ENCODE measurements around the gene SYCP3. TPM values are rescaled to one million over a fixed set of nuclear protein-coding genes. Genes with fewer than 3 reads are reported as not detected.

SYCP3 gene
- total RNA-seq, 1 donor from 2014 or later = 0.16 TPM

DNA sequence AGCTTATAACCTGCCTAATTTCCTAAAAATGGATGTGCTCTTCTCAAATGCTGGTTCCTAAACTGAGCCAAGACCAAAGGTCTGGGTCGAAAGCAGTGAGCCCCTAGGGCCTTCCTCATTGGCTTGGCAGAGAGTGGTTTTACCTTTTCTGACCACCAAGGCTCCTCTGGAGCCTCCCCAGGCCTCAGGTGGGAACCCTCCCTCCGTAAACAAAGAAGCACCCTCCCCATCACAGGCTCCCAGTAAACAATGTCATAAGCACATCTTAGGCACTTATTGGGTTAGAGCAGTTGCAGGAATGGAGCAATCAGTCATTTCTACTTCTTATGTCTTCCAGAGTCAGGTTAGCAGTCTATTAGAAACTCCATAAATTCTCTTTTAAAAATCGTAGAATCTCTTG lies 35.8 kb downstream of the SYCP3 start:
- H3K9me3 Mint-ChIP-seq = no peaks in the 10 kb centered on the region
- no peaks in the 10 kb centered on the region for H3K27me3 Mint-ChIP-seq (ENCODE audit: low read depth)
- TF ChIP-seq CTCF (IDR thresholded peaks at IDR 0.05; ENCODE audit: unreplicated experiment) = no peak
- no peak overlapping the region for H3K4me3 Mint-ChIP-seq
- H3K27ac Mint-ChIP-seq = no peak overlapping the region
- DNase-seq (ENCODE audit: low spot score in 2 of 2, unreplicated experiment in 2 of 2) = no peak
- H3K36me3 Mint-ChIP-seq = no peaks in the 10 kb centered on the region
- peaks cover 21% of the 10 kb centered on the region for H3K4me1 Mint-ChIP-seq

DNA sequence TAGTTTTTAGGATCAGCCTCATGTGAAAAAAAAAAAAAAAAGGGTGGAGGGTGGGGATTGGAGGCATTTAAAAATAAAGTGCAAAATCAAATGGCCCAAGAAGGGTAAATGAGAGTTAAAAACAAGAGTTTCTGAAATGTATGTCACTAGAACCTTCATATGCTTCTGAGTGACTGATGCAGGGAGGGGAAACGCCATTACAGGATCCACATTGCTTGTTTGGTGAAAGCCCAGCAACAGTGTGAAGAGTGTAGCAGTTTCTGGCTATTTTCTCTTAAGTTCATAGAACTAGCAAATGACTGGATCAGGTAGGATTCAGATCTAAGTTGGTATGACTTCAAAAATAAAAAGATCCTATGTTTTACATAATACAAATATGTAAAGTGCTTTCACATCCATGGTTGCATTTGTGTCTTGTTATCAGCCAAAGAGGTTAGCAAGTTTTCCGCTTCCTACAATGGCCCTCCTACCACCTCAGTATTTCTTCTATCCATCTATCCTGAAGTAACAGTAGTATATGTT lies 38.9 kb downstream of the SYCP3 start:
- DNase-seq (ENCODE audit: low spot score in 2 of 2, unreplicated experiment in 2 of 2) = no peak
- no peak for TF ChIP-seq CTCF (IDR thresholded peaks at IDR 0.05; ENCODE audit: unreplicated experiment)
- Mint-ChIP-seq H3K27ac (no peak overlapping the region), H3K9me3 (no peaks in the 10 kb centered on the region), H3K4me1 (peaks cover 31% of the 10 kb centered on the region), H3K27me3 (ENCODE audit: low read depth) (peaks cover 2% of the 10 kb centered on the region), H3K4me3 (no peak overlapping the region), H3K36me3 (no peaks in the 10 kb centered on the region)

DNA sequence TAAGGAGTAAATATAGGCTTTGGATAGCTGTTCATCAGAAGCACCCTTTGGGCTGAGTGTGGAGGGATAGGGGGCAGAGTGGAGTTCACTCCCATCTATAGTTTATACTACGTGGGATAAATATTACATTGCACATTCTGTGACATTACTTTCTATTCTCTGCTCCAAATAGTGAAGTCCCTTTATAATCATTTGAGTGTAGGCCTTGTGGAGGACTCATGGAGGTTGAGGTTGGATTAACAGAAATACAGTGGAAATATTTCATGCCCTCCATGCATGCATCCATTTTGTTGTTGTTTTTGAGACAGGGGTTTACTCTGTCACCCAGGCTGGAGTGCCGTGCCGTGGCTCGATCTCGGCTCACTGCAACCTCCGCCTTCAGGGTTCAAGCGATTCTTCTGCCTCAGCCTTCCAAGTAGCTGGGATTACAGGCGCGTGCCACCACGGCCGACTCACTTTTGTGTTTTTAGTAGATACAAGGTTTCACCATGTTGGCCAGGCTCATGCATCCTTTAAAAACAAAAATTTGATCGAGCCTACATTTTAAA lies 40.4 kb downstream of the SYCP3 start:
- peak overlapping the region; percentile 83 for H3K27ac Mint-ChIP-seq
- H3K27me3 Mint-ChIP-seq (ENCODE audit: low read depth) = peaks cover 5% of the 10 kb centered on the region
- H3K9me3 Mint-ChIP-seq = no peaks in the 10 kb centered on the region
- H3K4me3 Mint-ChIP-seq = peak overlapping the region; percentile 86
- peaks cover 31% of the 10 kb centered on the region for H3K4me1 Mint-ChIP-seq
- no peaks in the 10 kb centered on the region for H3K36me3 Mint-ChIP-seq
- TF ChIP-seq CTCF (IDR thresholded peaks at IDR 0.05; ENCODE audit: unreplicated experiment) = no peak
- DNase-seq (ENCODE audit: low spot score in 2 of 2, unreplicated experiment in 2 of 2) = no peak

GRCh38 chr12:101697930-101698799 lies 41.1 kb downstream of the SYCP3 start:
- DNase-seq (ENCODE audit: low spot score in 2 of 2, unreplicated experiment in 2 of 2) = no peak
- no peaks in the 10 kb centered on the region for H3K36me3 Mint-ChIP-seq
- H3K4me1 Mint-ChIP-seq = peaks cover 31% of the 10 kb centered on the region
- no peaks in the 10 kb centered on the region for H3K9me3 Mint-ChIP-seq
- no peak for TF ChIP-seq CTCF (IDR thresholded peaks at IDR 0.05; ENCODE audit: unreplicated experiment)
- peaks cover 5% of the 10 kb centered on the region for H3K27me3 Mint-ChIP-seq (ENCODE audit: low read depth)
- H3K27ac Mint-ChIP-seq = peak overlapping the region; percentile 83
- H3K4me3 Mint-ChIP-seq = peak overlapping the region; percentile 86

DNA sequence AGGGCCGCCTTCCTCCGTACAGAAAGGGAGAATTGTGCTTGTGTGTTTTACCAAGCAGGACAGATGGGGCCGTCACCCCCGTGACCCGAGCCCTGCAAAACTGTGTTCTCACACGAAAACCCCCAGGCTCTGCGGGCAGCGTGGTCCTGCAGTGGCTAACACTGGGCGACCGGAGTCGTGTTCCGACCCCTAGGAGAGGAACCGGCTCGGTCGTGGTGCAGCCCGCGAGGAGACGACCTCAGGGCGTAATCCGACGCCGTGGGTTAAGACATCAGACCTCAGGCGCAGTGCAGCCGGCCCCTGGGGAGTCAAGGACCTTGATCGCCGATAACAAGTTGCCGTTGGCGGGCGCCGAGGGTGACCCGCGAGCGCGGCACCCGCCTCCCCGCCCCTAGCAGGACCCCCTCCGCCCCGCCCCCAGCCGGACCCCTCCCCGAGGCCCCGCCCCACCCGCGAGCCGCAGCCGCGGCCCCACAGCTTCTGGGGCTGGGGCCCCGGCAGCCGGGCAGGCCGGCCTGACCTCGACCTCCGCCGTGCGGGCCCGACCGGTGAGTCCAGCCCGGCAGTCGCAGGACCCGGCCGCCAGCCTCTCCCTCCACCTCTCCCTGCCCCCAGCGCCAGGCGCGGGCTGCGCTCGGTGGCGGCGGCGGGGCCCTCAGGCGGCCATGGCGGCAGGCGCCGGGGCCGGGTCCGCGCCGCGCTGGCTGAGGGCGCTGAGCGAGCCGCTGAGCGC lies 41.9 kb downstream of the SYCP3 start, which contains the start of gene CHPT1:
CHPT1 (plus strand) TSS at position 444 of the 733 bp plus-strand sequence; CDS start at position 666, 222 bp downstream.
- peaks cover 24% of the 10 kb centered on the region for H3K4me1 Mint-ChIP-seq
- DNase-seq (ENCODE audit: low spot score in 2 of 2, unreplicated experiment in 2 of 2) = peak; percentile 37 to 69
- no peaks in the 10 kb centered on the region for H3K36me3 Mint-ChIP-seq
- H3K27ac Mint-ChIP-seq = peak within 1 kb of the TSS; percentile 83
- peaks cover 5% of the 10 kb centered on the region for H3K27me3 Mint-ChIP-seq (ENCODE audit: low read depth)
- TF ChIP-seq CTCF (IDR thresholded peaks at IDR 0.05; ENCODE audit: unreplicated experiment) = no peak
- H3K4me3 Mint-ChIP-seq = peak within 1 kb of the TSS; percentile 86
- no peaks in the 10 kb centered on the region for H3K9me3 Mint-ChIP-seq
